LNCaP clone FGC (cell line): ENCODE results near the gene ARHGAP22.
A peak's percentile ranks its signal among the peaks of the same experiment; 100 is the strongest.

Experiments
- DNase-seq: peaks from one replicate; pipeline ENCODE4 v3.0.0-alpha.2; 2011; ENCODE audit warnings: low read depth
- H3K4me3 ChIP-seq: 2 replicates; pipeline ENCODE4 v1.5.1; 2011; ENCODE audit warnings: mild to moderate bottlenecking, low read depth, low read length, control low read depth
- TF ChIP-seq, protein P1 (sequence below): IDR thresholded peaks from 2 replicates; pipeline ENCODE4 v1.5.1; 2012; ENCODE audit warnings: mild to moderate bottlenecking; ENCODE audit not compliant: control insufficient read depth, insufficient read depth; ENCODE audit errors: extremely low read depth

The ARHGAP22 gene

DNA sequence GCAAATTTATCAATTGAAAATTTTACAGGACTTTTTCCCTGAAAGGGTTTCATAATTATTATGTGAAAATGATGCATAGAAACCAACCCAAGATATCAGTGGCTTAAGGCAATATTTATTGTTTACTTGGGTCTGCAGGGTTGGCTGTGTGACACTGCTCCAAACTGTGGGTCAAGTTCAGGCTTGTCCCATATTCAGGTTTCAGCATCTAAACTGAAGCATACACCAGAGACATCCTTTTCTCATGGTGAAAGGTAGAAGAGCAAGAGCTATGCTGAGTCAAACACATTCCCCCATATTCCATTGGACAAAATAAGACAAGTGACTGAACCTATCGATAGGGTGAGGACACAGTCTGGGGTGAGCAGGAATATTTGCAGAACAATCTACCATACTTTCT lies 187.5 kb downstream of the ARHGAP22 start:
- H3K4me3 ChIP-seq = no peak overlapping the region
- TF ChIP-seq, protein P1, sequence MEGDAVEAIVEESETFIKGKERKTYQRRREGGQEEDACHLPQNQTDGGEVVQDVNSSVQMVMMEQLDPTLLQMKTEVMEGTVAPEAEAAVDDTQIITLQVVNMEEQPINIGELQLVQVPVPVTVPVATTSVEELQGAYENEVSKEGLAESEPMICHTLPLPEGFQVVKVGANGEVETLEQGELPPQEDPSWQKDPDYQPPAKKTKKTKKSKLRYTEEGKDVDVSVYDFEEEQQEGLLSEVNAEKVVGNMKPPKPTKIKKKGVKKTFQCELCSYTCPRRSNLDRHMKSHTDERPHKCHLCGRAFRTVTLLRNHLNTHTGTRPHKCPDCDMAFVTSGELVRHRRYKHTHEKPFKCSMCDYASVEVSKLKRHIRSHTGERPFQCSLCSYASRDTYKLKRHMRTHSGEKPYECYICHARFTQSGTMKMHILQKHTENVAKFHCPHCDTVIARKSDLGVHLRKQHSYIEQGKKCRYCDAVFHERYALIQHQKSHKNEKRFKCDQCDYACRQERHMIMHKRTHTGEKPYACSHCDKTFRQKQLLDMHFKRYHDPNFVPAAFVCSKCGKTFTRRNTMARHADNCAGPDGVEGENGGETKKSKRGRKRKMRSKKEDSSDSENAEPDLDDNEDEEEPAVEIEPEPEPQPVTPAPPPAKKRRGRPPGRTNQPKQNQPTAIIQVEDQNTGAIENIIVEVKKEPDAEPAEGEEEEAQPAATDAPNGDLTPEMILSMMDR = no peak
- DNase-seq = no peak

DNA sequence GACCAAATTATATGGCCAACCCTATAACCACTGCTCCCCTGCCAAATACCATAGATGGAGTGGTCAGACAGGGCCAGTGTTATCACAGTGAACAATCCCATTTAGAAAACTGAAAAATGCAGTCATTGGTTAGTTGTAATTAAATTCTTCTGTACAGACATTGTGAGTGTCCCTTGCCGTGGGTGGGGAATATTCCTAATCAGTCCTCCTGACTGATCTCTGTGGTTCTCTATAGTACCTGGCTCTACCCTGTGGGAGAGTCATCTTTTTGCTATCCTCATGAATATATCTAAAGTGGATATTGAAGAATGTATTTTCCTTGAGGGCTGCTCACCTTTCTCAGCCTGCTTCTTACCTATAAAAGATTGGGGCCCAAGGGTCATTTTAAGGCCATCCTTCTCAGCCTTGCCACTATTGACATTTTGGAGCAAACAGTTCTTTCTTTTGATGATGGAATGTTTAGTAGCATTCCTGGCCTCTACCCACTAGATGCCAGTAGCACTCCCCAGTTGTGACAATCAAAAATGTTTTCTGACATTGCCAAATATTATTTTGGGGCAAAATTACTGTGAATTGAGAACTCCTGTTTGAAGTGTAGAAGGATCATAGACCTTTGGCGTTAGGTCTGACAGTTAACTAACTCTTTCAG lies 188.2 kb downstream of the ARHGAP22 start:
- no peak for DNase-seq
- TF ChIP-seq, protein P1 = 0 out of 2 replicates have a peak, but pooled peaks have one; percentile 7
- H3K4me3 ChIP-seq = no peak overlapping the region

DNA sequence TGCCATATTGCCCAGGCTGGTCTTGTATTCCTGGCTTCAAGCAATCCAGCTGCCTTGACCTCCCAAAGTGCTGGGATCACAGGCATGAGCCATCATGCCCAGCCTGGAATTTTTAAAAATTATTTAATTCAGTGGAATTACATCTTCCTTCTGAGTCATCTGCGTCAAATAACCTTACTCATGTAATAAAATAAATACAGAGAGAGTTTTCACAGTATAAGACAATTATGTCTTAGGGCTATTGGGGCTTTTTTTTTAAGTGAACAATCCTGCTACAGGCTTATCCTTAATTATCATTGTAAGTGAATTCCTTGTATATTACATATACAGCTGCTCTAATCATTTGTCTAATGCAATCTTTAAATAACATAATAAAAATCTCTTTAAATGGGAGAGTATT lies 190.1 kb downstream of the ARHGAP22 start:
- TF ChIP-seq, protein P1 = no peak
- H3K4me3 ChIP-seq = no peak overlapping the region
- DNase-seq = no peak

DNA sequence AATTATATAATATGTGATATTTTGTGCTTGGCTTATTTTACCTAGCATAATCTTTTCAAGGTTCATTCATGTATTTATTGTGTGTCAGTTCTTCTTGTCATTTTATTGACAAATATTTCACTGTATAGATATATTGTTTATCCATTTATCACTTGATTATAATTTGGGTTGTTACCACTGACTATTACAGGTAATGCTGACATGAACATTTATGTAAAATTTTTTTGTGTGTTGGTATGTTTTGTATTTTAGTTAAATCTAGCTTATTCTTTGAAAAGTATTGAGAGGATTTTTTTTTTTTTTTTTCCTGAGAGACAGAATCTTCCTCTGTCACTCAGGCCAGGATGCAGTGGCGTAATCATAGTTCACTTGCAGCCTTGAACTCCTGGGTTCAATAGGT lies 190.7 kb downstream of the ARHGAP22 start:
- TF ChIP-seq, protein P1 = no peak
- H3K4me3 ChIP-seq = no peak overlapping the region
- no peak for DNase-seq

DNA sequence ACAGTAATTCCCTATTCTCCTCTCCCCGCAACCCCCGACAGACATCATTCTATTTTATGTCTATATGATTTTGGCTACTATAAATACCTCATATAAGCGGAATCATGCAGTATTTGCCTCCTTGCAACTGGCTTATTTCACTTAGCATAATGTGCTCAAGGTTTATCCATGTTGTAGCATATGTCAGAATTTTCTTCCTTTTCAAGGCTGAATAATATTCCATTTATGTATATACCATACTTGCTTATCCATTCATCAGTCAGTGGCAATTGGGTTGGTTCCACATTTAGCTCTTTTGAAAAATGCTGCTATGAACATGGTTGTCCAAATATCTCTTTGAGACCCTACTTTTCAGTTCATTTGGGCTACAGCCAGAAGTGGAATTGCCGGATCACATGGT lies 191.9 kb downstream of the ARHGAP22 start:
- DNase-seq = no peak
- TF ChIP-seq, protein P1 = no peak
- no peak overlapping the region for H3K4me3 ChIP-seq

DNA sequence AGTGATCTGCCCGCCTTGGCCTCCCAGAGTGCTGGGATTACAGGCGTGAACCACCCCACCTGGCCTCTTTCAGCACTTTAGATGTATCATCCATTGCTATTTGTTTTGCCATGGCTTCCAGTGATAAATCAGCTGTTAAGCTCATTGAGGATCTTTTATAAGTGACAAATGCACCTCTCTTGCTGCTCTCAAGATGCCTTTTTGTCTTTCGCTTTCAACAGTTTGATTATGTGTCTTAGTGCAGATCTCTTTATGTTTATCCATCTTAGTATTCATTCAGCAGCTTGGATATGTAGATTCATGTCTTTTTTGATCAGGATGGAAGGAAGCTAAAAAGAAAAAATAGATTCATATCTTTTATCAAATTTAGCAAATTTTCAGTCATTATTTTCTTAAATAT lies 192.8 kb downstream of the ARHGAP22 start:
- DNase-seq = no peak
- no peak overlapping the region for H3K4me3 ChIP-seq
- TF ChIP-seq, protein P1 = no peak

DNA sequence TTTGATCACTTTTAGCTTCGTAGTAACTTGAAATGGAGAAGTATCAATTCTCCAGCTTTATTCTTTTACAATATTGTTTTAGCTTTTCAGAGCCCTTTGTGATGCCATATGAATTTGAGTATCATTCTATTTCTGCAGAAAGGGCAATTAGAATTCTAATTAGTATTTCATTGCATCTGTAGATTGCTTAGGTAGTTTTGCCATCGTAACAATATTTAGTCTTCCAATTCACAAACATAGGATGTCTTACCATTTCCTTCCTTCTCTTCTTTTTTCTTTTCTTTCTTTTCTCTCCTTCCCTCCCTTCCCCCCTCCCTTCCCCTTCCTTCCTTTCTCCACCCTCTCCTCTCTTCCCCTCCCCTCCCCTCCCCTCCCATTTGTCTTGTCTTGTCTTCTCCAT lies 193.4 kb downstream of the ARHGAP22 start:
- no peak overlapping the region for H3K4me3 ChIP-seq
- no peak for DNase-seq
- TF ChIP-seq, protein P1 = no peak
